Stimulated activated CD4-positive, alpha-beta T cell treated with anti-CD3 and anti-CD28 coated beads, TNF-alpha, amount 100 ng/mL, for 4 hours (primary cell): ENCODE data around the gene RTN1.

Source experiments
- DNase-seq, 3 experiments: peaks; one replicate each; pipeline ENCODE4 v3.0.0-alpha.2; 2020; ENCODE audit warnings: low read depth in 3 of 3

Gene RTN1

DNA sequence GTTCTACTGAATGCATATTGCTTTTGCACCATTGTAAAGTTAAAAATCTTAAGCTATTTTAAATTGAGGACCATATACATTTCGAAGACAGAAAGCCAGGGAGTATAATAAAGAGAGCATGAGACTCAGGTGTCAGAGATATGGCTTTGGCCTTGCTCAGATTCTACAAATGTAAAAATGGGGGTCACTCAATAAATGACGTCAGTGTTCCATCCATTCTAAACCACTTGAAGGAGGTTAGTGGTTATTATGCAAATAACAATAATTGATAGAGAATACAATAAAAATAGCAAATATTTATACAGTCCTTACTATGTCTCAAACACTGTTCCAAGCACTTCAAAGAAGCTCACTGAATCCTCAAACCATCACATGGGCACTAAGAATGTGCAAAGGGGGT, 20.1 kb downstream of the RTN1 start:
- no peak for DNase-seq

DNA sequence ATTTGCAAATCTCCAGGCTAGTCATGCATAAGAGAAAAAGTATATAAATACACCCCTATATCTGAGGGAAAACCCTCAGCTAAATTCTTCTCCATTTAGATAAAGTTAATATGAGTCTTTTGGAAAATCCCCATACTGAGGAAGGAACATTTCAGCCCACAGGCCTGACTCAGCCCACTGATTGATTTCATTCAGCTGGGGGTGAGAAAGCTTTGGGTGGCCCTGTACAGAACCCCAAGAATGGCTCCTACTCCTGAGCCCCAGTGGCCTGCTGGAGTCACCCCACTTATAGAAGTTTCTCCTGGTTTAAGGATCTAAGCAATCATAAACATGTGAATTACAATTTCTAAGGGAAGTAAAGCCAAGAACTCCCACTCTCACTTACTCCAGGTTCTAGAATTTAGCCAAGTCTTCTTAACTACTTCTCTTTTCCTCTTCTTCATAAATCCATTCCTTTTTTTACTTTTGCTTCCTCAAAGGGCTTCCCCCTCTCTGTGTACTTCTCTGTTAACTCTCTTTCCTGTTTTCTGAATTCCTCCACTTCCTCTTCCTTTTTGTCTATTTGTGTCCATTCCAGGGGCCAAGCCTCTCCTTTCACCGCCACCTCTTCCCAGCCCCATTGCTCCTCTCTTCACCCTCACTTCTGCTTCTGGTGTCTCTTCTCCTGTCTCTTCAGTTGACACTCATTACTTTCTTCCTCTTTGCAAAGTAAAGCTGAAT, 21.0 kb downstream of the RTN1 start:
- no peak for DNase-seq

DNA sequence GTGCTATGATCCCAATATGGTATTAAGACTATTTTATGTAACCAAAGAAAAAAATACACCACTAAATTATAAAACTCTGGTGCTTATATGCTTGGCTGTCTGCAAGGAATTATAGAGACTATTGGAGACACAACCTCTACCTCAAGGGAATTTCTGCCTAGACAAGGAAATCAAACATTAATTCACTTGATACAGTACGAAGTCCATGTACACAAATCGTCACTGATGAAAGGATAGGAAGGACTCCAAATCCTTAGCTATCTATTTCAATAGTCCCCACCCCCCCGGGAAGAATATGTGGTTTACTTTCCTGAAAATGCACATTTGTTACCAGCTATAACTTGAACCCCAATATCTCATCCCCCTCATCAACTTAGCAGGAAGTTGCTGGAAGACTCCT, 21.9 kb downstream of the RTN1 start:
- no peak for DNase-seq

DNA sequence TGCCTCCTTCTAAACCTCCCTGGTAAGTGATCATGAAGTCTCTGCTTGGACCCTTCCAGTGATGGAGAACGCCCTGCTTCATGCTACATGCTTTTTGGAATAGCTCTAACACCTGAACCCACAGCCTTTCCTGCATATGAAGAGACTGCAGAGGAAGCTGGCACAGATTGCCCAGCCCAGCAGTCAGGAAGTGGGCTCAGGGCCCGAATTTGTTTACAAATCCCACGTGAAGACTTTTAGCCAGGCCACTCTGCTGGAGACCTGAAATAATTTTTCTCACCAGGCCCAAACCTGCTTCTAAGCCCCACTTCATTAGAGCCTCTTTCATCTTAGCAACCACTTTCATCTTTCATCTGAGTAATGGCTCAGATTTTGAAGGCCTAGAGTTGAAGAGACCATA, 22.9 kb downstream of the RTN1 start:
- no peak for DNase-seq

DNA sequence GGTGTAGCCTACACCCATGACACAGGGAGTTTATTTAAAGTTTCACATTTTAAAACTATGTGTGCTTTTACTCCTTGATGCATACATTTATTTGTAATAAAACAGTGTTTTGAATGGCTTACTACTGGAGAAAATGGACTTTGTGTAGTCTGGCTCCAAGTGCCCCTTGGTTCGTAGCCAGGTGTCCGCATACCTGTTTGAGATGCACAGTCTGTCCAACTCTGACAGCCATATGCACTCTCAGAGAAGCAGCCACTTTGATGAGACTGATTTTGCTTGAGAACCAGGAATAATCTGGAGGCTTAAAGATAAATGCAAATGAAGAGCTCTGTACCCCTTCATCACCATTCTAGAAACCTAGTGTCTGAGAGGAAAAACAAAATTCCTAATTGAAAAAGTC, 24.0 kb downstream of the RTN1 start:
- DNase-seq: no peak

DNA sequence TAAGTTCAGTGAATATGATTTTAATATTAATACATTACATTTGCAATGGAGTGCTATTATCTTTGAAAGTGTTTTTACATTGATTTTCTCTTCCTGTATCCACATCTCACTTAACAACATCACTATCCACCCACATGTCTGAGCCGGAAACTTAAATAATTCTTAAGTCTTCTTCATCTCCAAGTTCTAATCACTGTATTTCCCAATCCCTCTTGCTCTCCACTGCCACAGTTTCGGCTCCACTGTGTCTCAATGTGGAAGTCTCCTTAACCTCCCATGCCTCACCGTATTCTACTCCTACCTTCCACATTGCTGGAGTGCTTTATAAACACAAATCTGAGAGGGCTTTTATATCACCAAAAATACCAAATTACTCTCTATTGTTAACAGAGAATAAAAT, 25.3 kb downstream of the RTN1 start:
- no peak for DNase-seq

DNA sequence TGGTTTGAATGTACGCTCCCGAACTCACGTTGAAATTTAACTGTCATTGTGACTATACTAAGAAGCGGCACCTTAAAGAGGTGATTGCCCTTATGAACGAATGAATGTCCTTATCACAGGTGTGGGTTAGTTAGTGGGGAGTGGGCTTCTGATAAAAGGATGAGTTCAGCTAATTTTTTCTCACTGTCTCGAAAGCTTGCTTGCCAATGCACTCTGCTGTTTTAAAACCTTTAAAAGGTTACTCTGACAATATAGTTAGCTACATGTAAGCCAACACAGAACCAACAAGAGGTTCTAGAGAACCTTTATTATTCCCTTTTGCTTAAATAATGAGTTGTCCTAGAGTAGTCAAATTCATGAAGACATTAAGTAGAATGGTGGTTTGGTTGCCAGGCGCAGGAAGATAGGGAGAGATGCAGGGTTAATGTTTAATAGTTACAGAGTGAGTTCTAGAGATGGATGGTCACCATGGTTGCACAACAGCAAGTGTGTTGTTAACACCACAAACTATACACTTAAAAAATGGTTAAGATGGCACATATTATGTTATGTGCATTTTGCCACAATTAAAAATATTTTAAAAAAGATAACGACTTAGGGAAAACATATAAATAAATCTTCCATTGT, 26.3 kb downstream of the RTN1 start:
- no peak for DNase-seq

DNA sequence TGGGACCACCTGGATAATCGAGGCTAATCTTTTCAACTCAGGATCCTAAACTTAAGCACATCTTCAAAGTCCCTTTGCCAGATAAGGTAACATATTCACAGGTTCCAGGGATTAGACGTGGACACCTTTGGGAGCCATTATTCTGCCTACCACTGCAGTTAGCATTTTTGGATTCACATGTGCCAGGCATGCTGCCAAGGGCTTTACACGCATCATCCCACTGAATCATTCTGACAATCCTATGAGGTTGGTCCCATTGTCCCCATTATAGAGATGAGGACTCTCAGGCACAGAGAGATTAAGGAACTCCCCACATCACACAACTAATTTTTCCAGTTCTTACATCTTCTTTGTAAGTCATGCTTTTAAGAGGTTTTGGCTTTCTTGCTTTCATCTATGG, 34.5 kb downstream of the RTN1 start:
- DNase-seq: no peak

DNA sequence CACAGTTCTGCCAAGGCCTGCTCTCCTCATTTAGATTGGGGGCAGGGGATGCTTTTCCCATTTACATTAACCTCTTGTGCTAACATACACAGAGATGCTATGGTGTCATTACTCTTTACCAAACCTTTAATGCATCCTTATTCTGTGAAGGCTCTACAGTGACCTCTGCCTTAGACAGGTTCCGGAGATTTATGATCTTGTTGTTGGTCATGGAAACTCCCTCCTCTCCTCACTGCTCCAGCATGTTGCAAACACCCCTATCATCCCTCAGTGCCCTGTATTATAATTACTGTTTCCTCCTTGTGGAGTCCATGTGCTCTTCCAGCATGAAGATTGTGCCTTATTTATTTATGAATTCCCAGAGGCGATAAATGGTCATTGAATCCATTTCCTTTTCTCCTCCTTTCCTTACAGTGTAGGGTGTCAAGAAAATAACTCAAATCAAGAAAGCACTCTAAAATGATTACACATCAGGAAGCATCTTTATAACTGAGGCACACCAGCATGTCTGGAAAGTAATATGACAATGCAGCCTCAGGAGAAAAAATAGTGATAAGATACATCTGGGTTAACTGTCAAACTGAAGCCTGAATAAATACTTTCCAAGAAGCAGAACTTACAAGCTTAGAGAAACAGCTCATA, 37.8 kb downstream of the RTN1 start:
- no peak for DNase-seq

DNA sequence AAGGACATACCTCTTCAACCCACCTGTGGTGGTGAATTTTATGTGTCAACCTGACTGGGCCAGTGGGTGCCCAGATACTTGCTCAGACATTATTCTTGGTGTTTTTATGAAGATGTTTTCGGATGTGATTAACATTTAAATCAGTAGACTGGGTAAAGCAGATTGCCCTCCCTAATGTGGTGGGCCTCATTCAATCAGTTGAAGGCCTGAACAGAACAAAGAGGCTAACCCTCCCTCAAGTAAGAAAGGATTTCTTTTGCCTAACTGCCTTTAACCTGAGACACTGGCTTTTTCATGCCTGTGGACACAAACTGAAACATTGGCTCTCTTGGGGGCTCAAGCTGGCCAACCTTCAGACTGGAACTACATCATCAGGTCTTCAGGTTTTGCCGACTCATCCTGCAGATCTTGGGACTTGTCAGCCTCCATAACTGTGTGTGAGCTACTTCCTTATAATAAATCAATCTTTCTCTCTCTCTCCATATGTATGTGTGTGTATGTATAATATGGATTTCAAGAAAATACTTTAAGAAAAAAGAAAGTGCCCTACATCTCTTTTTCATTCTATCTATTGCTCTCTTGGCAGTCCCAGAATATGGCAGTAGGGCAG, 39.4 kb downstream of the RTN1 start:
- no peak for DNase-seq

DNA sequence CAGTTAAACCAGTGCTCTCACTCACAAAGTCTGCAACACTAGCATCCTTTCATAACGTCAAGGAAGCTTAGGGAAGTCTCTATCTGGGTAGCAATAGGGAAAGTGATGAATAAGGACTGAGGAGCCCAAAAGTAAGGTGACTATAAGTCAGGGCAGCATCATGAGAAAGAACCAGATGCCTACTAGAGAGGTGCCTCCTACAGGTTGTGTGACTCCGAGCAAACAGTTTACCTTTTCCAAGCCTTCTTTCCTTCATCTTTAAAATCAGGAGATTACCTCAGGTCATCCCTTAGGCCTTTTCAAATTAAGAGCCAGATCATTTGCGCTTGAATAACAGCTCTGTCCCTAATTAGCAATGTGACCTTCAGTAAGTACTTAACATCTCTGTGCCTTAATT, 40.2 kb downstream of the RTN1 start:
- DNase-seq: no peak

DNA sequence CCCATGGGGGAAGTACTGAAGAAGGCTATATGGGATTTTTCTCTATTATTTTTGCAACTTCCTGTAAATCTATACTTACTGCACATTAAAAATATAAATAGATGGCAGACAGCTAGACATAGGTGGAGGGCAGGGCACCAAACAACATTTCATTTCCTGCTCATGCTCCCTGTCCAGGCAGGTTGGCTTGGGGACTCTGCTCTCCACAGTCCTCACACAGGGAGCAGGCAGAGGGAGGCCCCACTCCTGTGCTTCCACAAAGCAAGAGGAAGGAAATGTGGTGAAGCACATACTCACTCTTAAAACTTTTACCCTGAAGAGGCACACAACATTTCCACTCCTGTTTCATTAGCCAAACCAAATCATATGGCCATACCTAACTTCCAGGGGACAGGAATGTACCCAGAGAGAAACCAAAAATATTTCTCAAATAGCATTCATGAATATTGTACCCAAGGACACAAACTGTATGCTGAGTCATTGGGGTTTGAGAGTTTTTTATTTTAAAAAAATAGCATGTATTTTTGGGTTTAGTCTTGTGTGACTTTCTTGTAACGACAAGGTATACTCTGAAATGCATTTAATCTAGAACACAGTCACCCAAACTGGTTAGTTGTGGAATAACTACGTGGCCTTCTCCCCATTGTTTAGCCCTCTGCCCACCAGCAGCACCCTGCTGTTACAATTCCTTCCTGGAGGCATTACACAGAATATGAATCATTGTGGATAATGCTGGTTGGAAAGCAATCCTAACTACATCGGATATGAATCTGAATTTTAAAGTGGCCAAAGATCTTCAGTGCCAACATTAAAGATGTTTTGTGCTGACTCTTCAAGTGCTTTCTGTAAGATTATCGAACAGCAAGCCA, 40.9 kb downstream of the RTN1 start:
- no peak for DNase-seq

DNA sequence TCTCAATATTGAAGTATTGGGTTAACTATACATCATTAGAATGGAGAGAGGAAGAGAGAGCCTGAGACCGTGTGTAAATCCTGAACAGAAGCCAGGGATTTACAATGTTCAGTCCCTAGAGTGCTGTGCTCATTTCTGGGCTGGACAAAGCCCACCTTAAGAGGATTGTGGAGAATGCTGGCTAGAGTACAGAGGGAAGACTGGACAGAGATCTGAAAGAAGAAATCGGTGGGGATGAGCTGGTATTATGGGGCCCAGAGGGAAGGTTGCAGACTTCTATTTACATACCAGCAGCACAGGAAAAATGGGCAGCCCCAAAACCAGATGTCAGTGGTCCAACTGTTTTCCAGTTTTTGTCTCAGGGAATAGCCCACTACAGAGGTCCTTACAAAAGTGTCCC, 42.3 kb downstream of the RTN1 start:
- no peak for DNase-seq

DNA sequence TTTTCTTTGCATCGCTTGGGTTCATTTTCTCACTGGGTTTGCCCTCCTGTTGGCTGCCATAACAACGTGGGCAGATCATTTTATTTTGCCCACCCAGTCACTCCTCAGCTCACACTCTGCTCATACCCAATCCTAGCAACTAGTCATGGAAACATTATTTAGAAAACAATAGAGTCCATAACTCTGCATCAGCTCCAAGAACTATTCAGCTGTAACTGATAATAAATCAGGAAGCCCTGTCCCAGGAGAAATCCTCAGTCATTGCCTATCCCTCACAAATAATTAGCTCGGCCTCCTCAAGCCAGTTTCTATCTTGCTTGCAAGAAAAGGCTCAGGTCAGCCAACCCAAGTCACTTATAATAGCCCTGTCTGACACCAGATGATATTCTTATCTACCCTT, 43.2 kb downstream of the RTN1 start:
- no peak for DNase-seq

DNA sequence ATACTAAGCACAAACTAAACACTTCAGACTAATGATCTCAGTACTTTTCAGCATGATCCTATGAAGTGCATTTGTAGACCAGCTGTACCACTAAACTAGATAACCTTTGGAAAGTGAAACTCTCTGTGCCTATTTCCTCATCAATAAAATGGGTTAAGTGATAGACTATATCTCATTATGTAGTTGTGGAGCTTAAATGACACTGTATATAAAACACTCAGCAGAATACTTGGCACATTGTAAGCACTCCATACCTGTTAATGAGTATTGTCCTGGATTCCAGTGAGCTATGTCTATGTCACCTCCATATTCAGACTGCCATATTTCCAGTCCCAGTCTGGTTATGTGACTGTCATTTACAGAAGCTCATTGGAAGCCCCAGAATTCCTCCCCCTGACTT, 44.4 kb downstream of the RTN1 start:
- no peak for DNase-seq

DNA sequence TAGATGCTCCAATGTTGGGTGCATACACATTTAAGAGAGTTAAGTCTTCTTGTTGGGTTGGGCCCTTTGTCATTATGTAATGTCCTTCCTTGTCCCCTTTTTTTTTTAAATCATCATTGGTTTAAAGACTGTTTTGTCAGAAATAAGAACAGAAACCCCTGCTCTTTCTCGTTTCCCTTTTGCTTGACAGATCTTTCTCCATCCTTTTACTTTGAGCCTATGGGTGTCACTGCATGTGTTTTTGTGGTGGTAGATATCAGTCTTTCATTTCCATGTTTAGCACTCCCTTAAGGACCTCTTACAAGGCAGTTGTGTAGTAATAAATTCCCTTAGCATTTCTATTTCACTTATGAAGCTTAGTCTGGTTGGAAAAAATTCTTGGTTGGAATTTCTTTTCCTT, 47.4 kb downstream of the RTN1 start:
- no peak for DNase-seq

DNA sequence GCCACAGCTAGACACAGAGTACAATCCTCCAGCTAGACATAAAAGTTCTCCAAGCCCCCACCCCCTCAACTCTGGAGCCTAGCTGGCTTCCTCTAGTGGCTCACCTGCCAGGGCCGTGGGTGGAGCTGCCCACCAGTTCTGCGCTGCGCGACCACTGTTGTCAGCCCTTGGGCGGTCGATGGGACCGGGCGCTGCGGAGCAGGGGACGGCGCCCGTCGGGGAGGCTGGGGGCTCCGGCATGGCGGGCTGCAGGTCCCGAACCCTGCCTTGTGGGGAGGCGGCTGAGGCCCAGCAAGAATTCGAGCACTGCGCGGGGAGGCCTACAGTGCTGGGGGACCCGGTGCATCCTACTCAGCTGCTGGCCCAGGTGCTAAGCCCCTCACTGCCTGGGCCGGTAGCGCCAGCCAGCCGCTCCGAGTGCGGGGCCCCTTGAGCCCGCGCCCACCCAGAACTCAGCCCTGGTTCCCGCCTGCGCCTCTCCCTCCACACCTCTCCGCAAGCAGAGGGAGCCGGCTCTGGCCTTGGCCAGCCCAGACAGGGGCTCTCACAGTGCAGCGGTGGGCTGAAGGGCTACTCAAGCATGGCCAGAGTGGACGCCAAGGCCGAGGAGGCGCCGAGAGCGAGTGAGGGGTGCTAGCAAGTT, 51.0 kb downstream of the RTN1 start:
- no peak for DNase-seq

DNA sequence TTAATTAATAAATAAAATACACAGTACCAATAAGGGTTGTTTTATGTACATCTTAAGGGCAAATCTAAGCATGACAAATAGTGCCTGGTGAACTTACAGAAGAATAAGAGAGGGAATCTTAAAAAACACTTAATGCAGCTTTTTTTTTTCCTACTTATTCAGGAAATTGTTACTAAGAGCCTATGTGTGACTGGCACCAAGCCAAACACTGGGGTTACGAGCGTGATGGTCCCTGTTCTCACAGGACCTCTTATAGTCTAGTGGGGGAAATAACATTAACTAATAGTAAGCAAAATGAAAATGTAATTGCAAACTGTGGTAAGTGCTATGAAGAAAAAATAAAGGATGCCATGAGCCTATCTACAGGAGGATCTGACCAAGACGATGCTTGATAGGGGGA, 53.6 kb downstream of the RTN1 start:
- no peak for DNase-seq

DNA sequence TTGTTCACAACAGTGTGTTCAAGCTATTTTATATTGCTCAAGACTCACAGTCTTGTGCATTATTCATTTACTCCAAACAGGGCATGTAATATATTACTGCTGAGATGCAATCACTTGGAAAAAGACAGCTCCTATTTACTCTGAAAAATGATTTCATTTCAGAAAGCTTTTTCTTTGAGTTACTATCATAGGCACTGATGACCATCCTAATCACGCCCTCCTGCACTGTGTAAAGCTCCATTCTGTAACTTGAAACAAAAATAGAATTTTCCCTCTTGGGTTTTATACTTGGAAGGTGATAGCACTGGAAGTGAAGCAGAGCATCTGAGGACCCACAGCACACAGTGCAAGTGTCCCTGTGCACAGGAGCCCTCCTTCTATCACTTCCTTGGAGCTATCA, 55.6 kb downstream of the RTN1 start:
- no peak for DNase-seq

DNA sequence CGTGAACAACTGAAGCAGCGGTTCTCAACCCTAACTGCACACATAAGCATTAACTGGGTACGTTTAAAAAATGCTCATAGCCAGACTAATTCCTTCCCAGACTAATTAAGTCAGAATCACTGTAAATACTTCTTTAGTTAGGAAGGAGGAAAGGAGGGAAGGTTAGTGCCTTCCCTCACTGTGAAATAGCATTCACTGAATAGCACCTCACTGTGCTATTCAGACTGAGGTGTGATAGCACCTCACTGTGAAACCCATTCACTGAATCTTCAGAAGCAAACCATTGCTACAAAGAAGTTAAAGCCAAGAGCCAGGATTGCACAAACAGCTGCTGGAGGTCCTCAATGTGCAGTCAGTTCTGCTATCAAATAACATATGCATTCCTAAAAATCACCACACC, 58.8 kb downstream of the RTN1 start:
- no peak for DNase-seq

DNA sequence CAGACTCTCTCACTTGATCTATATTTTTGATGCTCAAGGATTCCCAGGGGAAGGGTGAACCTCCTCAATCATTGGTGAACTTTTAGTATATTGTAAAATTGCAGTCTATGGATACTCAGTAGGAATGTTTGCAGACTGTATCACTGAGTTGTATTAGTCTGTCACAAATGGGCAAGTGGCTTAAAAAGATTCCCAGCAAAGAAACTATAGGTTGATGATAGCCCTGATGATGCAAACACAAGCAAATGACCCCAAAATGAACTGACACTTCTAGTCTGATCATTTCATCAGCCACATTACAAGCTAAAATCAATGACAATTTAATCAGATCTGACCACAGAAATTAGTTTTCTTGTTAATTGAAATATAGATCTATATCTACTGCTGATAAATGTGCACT, 59.5 kb downstream of the RTN1 start:
- DNase-seq: no peak
